GM19452 (cell line): ENCODE data around the gene DHX58.

Experiments
- ATAC-seq: cut with Tn5 transposase; IDR thresholded peaks from one replicate; pipeline ENCODE4 v1.9.1; 2021; ENCODE audit not compliant: unreplicated experiment

Gene DHX58

DNA sequence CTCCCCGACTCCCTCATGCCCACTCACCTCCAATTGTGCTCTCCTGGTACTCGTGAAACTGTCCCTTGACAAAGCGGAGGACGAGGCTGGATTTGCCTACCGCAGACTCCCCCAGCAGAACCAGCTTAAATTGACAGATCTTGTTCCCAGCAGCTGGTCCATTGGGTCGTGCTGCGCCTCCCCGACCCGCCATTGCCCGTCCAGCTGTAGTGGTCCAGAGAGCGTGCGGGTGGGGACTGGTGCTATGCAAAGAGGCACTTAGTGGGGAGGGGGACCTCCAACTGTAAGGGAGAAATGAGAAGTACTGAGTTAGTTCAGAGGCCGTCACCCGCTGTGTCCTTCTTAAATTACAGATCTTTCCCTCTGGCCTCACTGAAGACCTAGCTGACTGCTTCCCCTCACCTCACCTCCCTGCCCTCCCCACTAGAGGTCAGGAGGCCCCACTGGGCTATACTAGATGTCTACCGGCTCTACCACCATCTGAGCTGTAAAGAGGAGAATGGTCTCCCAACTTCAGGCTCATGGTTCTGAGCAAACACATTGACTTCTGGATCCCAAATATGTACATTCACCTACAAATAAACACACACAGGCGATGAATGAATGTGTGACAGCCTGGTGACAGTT lies 17.9 kb upstream of the DHX58 start:
- ATAC-seq: no peak

DNA sequence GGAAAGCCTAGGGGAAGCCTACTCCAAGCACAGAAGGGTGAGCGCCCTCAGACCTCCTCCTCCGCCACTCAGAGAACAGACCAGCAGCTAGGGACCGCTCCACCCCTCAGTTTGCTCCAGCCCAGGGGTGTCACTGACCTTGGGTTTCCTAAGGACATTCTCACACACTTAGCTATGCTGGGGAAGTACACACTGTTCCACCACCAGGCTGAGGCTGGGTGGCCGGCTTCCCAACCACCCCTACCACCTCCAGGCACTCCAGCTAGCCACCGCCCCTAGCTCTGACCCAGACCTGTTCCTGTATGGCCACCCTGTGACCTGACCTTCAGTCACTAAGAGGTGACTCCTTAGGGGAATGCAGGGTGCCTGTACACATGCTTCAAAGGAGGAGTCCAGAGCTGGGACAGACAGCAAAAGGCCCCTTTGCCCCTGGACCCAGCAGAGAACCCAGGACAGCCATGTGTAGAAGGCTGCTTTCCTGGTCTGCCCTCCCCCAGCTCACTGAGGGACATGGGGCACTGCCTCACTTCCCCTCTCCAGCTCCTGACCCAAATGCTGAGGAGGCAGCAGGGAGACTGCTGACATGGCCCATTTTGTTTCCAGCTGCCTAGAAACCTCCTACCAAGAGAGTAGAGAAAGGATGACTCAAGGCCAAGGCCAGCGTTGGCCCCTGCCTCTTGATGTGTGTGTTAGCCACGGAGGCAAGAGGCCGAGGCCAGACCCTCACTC lies 16.8 kb upstream of the DHX58 start:
- ATAC-seq: no peak

DNA sequence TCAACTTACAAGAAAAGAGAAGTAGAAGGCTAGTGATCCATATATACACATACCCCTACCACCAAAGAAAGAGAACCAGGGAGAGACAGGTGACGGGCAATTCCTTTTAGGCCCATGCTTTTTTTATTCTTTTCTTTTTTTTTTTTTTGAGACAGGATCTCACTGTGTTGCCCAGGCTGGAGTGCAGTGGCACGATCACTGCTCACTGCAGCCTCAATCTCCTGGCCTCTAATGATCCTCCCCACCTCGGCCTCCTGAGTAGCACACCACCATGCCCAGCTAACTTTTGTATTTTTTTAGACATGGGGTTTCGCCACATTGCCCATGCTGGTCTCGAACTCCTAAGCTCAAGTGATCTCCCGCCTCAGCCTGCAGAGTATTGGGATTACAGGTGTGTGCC lies 14.9 kb upstream of the DHX58 start:
- ATAC-seq: no peak

DNA sequence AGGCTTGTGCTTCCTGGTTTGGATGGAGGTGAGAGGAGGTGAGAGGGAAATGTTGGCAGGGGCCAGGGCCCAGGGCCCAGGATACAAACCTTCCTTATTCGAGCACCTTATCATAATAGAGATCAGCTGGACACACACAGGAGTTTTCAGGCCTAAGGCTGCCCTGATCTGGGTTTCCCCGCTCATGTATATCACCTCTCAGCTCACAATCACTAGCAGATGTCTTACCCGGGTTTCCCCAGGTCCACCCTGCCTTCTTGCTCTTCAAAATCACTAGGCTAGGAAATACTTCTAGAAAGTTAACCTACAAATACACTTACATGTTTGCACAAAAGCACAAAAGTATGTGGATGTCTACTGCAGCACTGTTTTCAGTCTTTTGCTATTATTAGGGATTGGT lies 14.3 kb upstream of the DHX58 start:
- no peak for ATAC-seq

DNA sequence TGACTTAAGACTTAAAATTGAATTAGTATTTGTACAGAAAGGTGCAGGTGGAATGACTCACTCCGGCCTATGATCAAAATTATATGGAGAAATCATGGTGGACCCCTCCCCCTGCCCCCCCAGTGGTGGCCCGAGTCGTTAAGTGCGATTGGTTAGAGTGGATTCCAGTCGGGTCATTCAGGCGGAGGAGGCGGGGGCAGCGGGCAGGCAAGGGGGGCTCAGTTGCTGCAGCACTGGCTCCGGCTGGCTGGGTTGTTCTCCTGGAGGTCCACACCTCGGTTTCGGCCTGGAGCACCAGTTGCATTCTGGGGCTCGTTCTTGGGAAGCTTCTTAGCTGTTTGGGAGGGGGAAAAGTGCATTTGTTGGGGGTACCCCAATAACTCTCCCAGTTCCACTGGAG lies 13.1 kb upstream of the DHX58 start:
- ATAC-seq: no peak

DNA sequence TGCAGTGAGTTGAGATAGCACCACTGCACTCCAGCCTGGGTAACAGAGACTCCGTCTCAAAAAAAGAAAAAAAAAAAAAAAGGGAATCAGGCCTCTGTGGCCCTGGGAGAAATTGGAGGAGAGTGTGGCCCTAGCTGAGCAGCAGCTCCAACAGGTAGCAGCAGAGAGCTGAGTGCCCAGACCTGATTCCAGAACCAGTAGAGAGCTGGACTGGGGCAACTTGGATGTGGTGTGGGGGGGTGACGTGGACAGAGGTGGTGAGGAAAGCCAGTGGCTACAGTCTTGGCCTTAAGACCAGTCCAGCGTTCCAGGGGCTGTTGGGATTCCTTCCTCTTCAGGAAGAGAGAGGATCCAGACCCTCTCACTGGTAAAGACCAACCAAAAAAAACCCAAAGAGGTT lies 11.7 kb upstream of the DHX58 start:
- no peak for ATAC-seq

DNA sequence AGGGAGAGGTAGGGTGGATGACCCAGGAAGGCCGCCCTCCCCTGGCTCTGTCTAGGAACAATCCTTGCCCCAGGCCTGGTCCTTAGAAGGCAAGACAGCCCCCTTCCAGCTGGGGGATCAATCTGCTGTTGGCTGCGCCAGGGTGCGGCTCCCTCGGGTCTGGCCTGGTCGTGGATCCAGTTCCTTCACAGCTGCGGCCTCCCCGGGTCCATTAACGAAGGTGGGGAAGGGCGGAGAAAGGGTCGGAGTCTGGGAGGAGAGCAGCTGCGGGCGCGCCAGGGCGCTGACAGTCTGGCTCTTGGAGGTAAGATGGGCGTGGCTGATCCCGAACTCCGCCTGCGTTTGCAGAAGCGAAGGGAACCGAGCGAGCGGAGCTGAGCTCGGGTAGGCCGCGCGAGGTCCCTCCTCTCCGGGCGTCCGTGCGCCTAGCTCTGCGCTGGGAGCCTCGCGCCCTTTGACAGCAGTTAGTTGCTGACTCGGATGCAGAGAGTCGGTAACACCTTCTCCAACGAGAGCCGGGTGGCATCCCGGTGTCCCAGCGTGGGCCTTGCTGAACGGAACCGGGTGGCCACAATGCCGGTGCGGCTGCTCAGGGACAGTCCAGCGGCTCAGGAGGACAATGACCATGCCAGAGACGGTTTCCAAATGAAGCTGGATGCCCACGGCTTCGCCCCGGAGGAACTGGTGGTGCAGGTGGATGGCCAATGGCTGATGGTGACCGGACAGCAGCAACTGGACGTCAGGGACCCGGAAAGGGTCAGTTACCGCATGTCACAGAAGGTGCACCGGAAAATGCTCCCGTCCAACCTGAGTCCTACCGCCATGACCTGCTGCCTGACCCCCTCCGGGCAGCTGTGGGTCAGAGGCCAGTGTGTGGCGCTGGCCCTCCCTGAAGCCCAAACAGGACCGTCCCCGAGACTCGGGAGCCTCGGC lies 10.1 kb upstream of the DHX58 start, which contains the start of gene HSPB9:
Gene HSPB9 (plus strand): TSS at position 434 of the 933 bp plus-strand sequence. CDS start 47 bp downstream, at position 481.
- no peak for ATAC-seq

DNA sequence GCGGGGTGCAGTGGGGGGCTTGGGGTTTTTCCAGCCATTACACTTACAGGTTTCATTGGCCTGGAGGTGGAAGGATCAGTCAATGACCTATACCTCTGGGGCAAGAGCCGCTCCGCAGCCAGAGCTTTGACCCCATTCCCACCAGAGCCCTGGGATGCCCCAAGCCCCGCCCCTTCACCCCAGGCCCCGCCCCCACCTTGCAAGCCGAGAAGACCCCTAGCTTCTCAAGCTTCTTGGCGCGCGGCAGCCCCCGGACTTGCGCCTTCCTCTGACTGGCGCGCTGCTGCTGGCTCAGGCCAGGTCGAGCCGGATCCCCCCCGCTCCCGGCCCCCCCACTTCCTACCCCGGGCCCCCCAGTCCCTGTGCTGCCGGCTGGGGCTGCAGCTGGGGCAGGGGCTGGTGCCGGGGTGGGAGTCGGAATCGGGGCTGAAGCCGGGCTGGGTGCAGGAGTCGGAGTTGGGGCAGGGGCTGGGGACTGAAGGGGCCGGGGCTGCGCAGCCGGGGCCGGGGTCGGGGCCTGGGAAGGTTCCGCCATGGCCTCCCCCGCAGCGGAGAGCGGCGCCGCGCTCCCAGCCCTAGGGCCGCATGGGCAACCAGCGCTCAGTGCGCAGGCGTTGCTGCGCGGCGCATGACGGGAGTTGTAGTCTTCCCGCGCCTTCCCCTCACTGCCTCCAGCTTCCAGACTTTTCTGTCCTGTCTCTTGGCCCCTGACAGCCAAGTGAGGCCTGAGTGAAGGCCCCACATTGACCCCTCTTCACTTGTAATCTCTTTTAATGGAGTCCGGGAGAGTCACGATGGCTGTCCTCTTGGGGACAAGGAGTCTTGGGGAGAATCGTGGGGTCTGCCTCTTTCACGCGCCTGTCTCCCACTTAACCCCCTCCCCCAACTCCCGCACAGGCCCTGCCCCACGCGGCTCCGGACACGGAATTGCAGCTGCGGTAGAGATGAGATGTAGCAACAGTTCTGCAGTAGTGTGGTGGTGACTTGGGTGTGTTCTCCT lies 8.6 kb upstream of the DHX58 start, which contains the start of gene KAT2A:
Gene KAT2A (minus strand): TSS at position 598 of the 1,000 bp plus-strand sequence. CDS start 63 bp downstream, at position 535.
- peak; percentile 62 for ATAC-seq

DNA sequence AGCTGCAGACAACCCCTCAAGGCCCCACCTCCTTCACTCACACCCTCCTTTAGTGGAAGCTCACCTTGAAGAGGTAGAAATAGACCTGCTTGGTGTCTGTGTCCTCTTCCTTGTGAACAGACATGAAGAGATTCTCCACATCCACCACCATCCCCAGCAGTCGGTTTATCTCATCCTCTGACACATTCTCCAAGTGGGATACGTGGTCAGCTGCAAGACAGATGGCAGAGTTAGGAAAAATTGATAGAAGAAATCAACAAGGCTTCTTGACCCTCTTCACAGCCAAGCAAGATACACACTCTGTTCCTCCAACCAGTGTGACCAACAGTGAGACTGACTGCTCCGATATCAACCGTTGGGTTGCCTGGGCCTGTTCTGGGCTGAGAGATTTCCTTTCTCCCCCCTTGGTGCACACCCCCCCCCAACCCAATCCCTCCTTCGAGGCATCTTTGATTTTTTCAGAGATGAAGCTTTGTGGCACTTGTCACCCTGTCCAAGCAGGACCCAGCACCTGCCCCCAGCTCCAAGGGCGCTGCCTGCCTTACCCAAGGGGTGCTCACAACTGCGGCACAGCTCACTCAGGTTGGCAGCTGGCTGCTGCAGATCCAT lies 7.8 kb upstream of the DHX58 start:
- no peak for ATAC-seq

DNA sequence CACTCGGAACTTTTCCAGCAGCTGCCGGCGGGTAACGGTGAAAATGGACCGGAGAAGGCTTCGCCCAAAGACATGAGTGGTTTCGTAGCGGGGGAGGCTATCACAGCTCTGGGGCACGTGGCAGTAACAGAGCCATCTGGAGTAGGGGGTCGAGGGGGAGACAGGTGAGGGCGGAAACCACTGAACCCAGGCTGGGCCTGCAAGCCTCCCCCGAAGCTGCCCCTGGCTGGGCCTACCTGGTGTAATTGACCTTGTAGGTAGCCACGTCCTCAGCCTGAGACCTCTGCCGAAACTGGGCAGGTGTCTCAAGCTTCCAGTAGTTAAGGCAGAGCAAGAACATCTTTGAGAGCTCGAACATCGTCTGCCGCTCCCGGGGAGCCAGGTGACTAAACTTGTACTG lies 6.8 kb upstream of the DHX58 start:
- no peak for ATAC-seq

DNA sequence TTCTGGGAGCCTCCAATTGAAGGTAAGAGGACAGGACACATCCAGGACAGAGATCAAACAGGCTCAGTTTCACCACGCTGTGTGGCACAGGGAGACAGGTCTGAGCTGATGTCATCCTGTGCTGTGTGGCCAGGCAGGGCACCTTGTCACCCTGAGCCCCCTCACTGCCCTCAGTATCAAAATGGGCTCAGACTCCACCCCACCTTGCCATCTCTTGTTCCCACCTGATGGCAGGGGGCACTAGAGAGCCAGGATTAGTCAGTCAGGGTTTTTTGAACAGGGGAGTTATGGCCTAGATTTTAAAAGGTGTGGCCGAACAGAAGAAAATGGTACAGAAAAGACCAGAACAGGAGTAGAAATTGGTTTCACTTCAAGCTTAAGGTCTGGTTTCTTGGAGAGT lies 6.0 kb upstream of the DHX58 start:
- ATAC-seq: no peak

DNA sequence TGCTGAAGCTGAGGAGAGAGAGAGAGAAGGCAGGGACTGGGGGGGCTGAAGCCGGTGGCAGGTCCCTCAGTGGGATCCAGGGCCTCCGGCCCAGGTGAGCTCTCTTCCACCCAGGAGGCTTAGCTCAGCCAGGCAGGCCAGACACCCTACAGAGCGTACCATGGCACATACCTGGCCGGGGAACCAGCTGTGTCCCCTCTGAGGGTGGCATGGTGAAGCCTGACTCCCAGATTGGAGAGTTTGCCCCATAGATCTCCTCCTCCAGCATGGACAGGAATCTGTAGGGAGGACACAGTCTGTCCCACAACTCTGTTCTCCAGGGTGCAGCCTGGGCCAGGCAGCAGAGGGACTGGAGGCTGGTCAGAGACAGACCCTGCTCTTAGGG lies 5.6 kb upstream of the DHX58 start:
- no peak for ATAC-seq

DNA sequence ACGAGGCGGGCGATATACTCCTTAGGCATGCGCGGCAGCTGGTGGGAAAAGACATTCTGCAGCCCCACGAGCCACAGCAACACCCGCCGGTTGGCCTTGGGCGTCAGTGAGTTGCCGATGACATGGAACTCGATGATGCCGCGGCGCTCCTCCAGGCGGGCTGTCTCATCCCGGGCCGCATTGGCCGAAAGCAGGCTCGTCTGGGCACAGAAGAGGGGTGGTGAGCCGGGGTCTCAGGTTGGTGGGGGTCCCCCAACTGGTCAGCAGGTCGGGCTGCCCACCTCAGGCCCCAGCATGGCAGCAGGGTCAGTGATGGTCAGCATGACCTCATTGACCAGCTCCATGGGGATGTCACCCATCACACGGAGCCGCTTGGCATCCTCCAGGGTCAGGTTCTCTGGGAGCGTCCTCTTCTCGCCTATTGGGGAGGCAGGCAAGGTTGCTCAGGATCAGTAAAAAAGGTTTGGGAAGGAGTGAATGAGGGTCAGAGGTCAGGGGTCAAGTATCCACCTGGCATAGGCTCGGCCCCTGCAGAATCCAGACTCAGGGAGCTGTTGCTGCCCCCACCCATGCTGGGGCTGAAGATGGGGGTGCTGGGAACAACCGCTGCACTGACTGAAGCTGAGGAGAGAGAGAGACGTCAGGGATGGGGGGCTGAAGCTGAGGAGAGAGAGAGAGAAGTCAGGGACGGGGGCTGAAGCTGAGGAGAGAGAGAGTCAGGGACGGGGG lies 5.0 kb upstream of the DHX58 start:
- no peak for ATAC-seq

DNA sequence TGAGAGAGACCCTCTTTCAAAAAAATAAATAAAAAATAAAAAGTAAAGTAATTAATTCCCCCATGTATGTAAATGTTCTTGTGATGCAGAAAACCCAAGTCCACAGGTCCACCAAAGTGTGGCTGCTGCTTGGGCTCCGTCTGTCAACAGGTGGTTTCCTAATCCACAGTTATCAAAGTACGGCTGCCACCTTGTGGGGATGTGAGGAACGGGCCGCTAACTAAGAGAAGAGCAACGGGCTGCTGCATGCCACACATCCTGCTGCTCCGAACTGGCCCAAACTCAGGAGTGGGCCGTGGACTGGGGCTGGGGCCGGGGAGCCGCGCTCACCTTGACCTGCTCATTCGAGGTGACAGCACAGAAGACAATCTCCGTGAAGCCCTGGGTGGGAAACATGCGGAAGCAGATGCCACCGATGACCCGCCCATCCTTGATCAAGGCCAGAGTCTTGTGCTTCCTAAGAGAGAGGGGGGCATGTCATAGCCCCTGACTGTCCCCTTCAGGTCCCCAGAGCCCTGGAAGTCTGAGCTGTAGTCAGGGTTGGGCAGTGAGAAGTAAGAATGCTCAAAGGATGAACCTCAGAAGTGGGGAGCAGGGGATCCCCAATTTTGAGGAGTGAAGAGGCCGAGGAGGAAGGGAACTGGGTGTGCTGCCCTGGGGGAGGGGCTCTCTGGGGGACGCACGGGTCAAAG lies 4.3 kb upstream of the DHX58 start:
- no peak for ATAC-seq

DNA sequence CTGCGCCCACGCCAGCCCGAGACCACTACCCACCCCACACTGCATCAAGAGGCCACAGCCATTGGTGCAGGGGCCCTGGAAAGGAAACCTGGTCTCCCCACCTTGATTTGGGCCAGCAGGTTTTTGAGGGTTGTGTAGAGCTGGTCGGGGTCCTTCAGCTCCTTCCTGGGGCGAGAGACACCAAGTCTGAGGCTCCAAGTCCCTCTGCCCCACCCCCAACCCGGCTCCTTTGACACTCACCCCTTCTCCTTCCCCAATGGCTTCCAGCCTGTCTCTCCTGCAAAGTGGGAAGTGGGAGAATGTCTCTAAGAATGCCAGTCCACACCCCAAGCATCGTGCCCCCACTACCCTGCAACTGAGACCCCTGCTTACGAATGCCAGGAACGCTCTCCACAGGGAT lies 1.6 kb upstream of the DHX58 start:
- ATAC-seq: no peak

DNA sequence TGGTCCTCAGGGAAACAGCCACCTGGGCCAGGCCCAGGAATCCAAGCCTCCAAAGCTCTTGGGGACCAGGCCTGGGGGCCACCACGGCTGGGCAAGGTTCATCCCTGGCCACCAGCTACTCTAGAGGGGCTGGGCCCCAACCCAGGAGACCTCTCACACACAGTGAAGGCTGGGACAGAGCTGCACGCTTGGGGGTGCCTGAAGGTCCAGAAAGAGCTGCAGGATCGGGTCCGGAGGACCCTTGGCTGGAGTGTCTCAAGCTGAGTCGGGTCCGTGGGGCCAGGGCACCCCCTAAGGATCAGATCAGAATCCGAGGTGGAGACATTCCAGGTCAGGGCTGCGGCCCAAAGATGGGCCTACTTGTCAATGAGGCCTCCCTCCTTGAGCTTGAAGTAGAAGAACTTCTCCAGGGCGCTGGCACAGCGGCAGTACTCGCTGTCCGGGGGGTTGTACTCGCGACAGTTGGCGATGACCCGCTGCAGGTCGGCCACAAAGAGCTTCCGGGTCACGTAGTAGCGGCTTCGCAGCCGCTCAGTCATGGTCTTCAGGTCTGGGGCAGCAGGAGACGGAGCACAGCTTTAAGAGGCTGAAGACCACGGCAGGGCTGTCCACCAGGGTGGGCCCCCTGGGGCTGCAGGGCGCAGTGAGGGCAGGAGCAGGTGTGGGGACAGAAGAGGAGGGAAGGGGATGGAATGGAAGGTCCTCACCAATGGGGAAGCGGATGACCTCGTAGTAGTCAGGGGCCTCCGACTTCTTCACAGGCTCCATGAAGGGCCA lies 967 bp upstream of the DHX58 start:
- ATAC-seq: no peak

DNA sequence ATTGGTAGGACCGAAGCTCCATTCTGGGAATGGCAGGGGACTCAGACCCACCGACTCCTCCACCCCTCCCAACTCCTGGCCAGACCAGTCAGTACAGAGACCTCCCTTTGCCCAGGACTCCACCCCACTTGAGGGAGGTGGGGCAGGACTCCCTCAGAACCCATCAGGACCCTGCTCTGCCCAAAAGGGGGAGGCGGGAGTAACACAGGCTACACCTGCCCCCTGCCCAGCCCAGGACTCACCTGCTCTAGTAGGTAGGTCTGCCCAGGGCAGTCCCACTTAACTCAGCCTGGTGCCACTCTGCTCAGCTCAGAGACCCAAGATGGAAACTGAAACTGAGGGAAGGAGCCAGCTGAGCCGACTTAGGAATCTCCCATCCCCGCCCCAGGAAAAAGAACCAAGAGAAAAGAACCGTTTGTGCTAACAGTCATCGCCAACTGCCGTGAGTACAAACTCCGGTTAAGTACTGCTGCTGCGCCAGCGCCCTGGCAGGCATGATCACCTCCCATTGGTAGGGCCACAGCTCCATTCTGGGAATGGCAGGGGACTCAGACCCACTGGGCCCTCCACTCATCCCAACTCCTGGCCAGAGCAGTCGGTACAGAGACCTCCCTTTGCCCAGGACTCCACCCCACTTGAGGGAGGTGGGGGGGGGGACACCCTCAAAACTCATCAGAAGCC lies 503 bp downstream of the DHX58 start:
- no peak for ATAC-seq
